HCT116 (cell line): ENCODE data around the gene RETREG1. TPM values are rescaled to one million over a fixed set of nuclear protein-coding genes. Genes with fewer than 3 reads are reported as not detected.

Experiments
- ATAC-seq: fragments of 200-7000 bp; cut with Tn5 transposase; 2 replicates; pipeline ENCODE4 v1.9.1; 2020; ENCODE audit warnings: mild to moderate bottlenecking, moderate library complexity
- BruUV-seq: library from RNA; stranded (reverse); fragments of 400-500 nt; replicated peaks from 2 replicates; lab custom pipeline; 2021; lab: Mats Ljungman, UMichigan
- CTCF ChIA-PET: fragments of 300-600 bp; sonication (Branson Sonifier 250); formaldehyde crosslinking; loops from one replicate; lab custom pipeline; 2021; ENCODE audit warnings: antibody characterized with exemption; lab: Charles Lee
- POLR2A ChIA-PET: fragments of 300-600, 350-600 bp; sonication (Branson Sonifier 250); formaldehyde crosslinking; loops from one replicate; lab custom pipeline; 2021; ENCODE audit warnings: antibody characterized with exemption; lab: Charles Lee
- RAD21 ChIA-PET, 2 experiments: fragments of 300-600 bp; sonication (Branson Sonifier 250); formaldehyde crosslinking; loops; one replicate each; lab custom pipeline; 2023; ENCODE audit warnings: low total read pairs in 2 of 2; ENCODE audit not compliant: uncharacterized antibody in 2 of 2, unreplicated experiment in 2 of 2, low non-redundant PET in 1 of 2; lab: Charles Lee
- DNase-seq: peaks from one replicate; pipeline ENCODE4 v3.0.0-alpha.2; 2010; ENCODE audit warnings: low read depth, low spot score
- H2AFZ ChIP-seq: fragments of 200-600 bp; shearing (Covaris generic), sonication (generic); 2 replicates; pipeline ENCODE4 v1.6.1; 2017; ENCODE audit warnings: low read depth, mixed run types, mixed read lengths, antibody characterized with exemption, low read length; ENCODE audit not compliant: poor library complexity, severe bottlenecking
- H3K27ac ChIP-seq: 2 replicates; pipeline ENCODE4 v1.5.1; 2012; ENCODE audit warnings: low read depth, low read length
- H3K27me3 ChIP-seq: fragments of 200-600 bp; sonication (generic); 2 replicates; pipeline ENCODE4 v1.6.1; 2016; ENCODE audit warnings: mixed run types, low read length, mixed read lengths; ENCODE audit not compliant: insufficient read depth
- H3K36me3 ChIP-seq, 2 experiments: fragments of 200-500 bp in 1 of 2; fragments of 200-600 bp in 1 of 2; sonication (Bioruptor generic) in 1 of 2; sonication (generic) in 1 of 2; 2 replicates each; pipeline versions ENCODE4 v1.5.1 to v1.6.1; 2014 to 2016; ENCODE audit warnings: low read length in 2 of 2, inconsistent platforms in 1 of 2, mixed read lengths in 1 of 2, mixed run types in 1 of 2; ENCODE audit not compliant: insufficient read depth in 2 of 2, control insufficient read depth in 1 of 2
- H3K4me1 ChIP-seq, 2 experiments: fragments of 200-600 bp in 1 of 2; sonication (generic) in 1 of 2; 2 replicates each; pipeline versions ENCODE4 v1.5.1 to v1.6.1; 2012 to 2017; ENCODE audit warnings: low read length in 2 of 2, inconsistent platforms in 1 of 2, mild to moderate bottlenecking in 1 of 2, mixed read lengths in 1 of 2, mixed run types in 1 of 2, moderate library complexity in 1 of 2; ENCODE audit not compliant: insufficient read depth in 2 of 2, control insufficient read depth in 1 of 2
- H3K4me2 ChIP-seq: fragments of 200-600 bp; sonication (generic); 2 replicates; pipeline ENCODE4 v1.6.1; 2017; ENCODE audit warnings: mixed run types, low read length, mixed read lengths
- H3K4me3 ChIP-seq, 2 experiments: fragments of 200-600 bp in 1 of 2; sonication (generic) in 1 of 2; replicated peaks in 1 of 2; 2 replicates each; pipeline ENCODE4 v1.5.1; 2011 to 2016; ENCODE audit warnings: low read length in 2 of 2, control low read depth in 1 of 2, low read depth in 1 of 2, mild to moderate bottlenecking in 1 of 2, mixed read lengths in 1 of 2, mixed run types in 1 of 2
- H3K79me2 ChIP-seq: fragments of 200-600 bp; sonication (generic); 2 replicates; pipeline ENCODE4 v1.6.1; 2017; ENCODE audit warnings: mild to moderate bottlenecking, mixed run types, low read length, moderate library complexity, mixed read lengths; ENCODE audit not compliant: insufficient read depth
- H3K9ac ChIP-seq: fragments of 200-600 bp; sonication (generic); 2 replicates; pipeline ENCODE4 v1.6.1; 2016; ENCODE audit warnings: low read length, mixed read lengths
- H3K9me2 ChIP-seq: fragments of 200-600 bp; sonication (generic), shearing (Covaris generic); 2 replicates; pipeline ENCODE4 v1.6.1; 2017; ENCODE audit warnings: mixed run types, mild to moderate bottlenecking, moderate library complexity; ENCODE audit not compliant: insufficient read depth
- H3K9me3 ChIP-seq, 2 experiments: fragments of 200-500 bp in 1 of 2; fragments of 200-600 bp in 1 of 2; sonication (Bioruptor generic) in 1 of 2; sonication (generic) in 1 of 2; 2 replicates each; pipeline ENCODE4 v1.6.1; 2014 to 2017; ENCODE audit warnings: low read length in 2 of 2, mixed read lengths in 2 of 2, inconsistent platforms in 1 of 2, low read depth in 1 of 2, mild to moderate bottlenecking in 1 of 2, mixed run types in 1 of 2, moderate library complexity in 1 of 2; ENCODE audit not compliant: control insufficient read depth in 1 of 2, insufficient read depth in 1 of 2
- H4K20me1 ChIP-seq: fragments of 200-600 bp; sonication (generic), shearing (Covaris generic); 2 replicates; pipeline ENCODE4 v1.6.1; 2017; ENCODE audit warnings: mixed run types, mild to moderate bottlenecking, moderate library complexity; ENCODE audit not compliant: insufficient read depth
- CBX3 ChIP-seq: IDR thresholded peaks from 2 replicates; pipeline ENCODE4 v1.6.1; 2012; ENCODE audit warnings: low read depth
- CEBPB ChIP-seq: IDR thresholded peaks from 2 replicates; pipeline ENCODE4 v1.6.1; 2012; ENCODE audit warnings: low read depth
- EZH2 ChIP-seq: fragments of 200-600 bp; sonication (generic); IDR thresholded peaks from 2 replicates; pipeline ENCODE4 v1.6.1; 2017; ENCODE audit warnings: antibody characterized with exemption, mixed run types
- JUND ChIP-seq: IDR thresholded peaks from 2 replicates; pipeline ENCODE4 v1.6.1; 2012
- POLR2A ChIP-seq: IDR thresholded peaks from 2 replicates; pipeline ENCODE4 v1.7.0; 2011; ENCODE audit warnings: borderline replicate concordance; ENCODE audit not compliant: insufficient read depth, insufficient read length; ENCODE audit errors: extremely low read depth
- RAD21 ChIP-seq: IDR thresholded peaks from 2 replicates; pipeline ENCODE4 v1.6.1; 2012; ENCODE audit warnings: low read depth, mild to moderate bottlenecking
- SIN3A ChIP-seq: IDR thresholded peaks from 2 replicates; pipeline ENCODE4 v1.6.1; 2012; ENCODE audit warnings: low read depth
- SP1 ChIP-seq: IDR thresholded peaks from 2 replicates; pipeline ENCODE4 v1.6.1; 2012; ENCODE audit warnings: low read depth
- TCF7L2 ChIP-seq: IDR thresholded peaks from 2 replicates; pipeline ENCODE4 v1.7.0; 2011; ENCODE audit warnings: borderline replicate concordance, inconsistent platforms; ENCODE audit not compliant: insufficient read depth, insufficient read length; ENCODE audit errors: extremely low read depth
- YY1 ChIP-seq: IDR thresholded peaks from 2 replicates; pipeline ENCODE4 v1.6.1; 2011; ENCODE audit warnings: low read length, low read depth, moderate library complexity, mild to moderate bottlenecking; ENCODE audit not compliant: insufficient replicate concordance; ENCODE audit errors: extremely low read depth
- ZFX ChIP-seq: fragments of 450-650 bp; IDR thresholded peaks from 2 replicates; pipeline ENCODE4 v1.6.1; 2017
- ZNF274 ChIP-seq: fragments of 200-500 bp; sonication (Bioruptor generic); IDR thresholded peaks from 2 replicates; pipeline ENCODE4 v1.6.1; 2014; ENCODE audit warnings: mild to moderate bottlenecking, low read depth, low read length, inconsistent platforms
- intact Hi-C: fragments of 100-400 bp; cut with micrococcal nuclease; formaldehyde crosslinking; loops from 2 replicates; pipeline ENCODE4 v1.10.0; 2022
- total RNA-seq: library from RNA; stranded (reverse); gene quantifications from one replicate; pipeline ENCODE4 v1.2.1, GENCODE V29; 2021; ENCODE audit not compliant: unreplicated experiment
- TF ChIP-seq, protein P1 (sequence below): IDR thresholded peaks from 2 replicates; pipeline ENCODE4 v1.6.1; 2011; ENCODE audit warnings: mild to moderate bottlenecking, low read length, moderate library complexity; ENCODE audit not compliant: insufficient replicate concordance; ENCODE audit errors: extremely low read depth
- TF ChIP-seq, protein P2 (sequence below): IDR thresholded peaks from 2 replicates; pipeline ENCODE4 v1.6.1; 2012
- TF ChIP-seq, protein P3 (sequence below): IDR thresholded peaks from 2 replicates; pipeline ENCODE4 v1.6.1; 2012
- TF ChIP-seq, protein P4 (sequence below), 3 experiments: fragments of 200-600 bp in 1 of 3; sonication (generic) in 1 of 3; IDR thresholded peaks in 2 of 3; conservative IDR thresholded peaks in 1 of 3; 2 replicates each; pipeline ENCODE4 v1.5.1; 2012 to 2017; ENCODE audit warnings: low read depth in 2 of 3, low read length in 2 of 3, antibody characterized with exemption in 1 of 3, borderline replicate concordance in 1 of 3, control low read depth in 1 of 3, mild to moderate bottlenecking in 1 of 3, mixed read lengths in 1 of 3, mixed run types in 1 of 3, moderate library complexity in 1 of 3; ENCODE audit not compliant: insufficient read depth in 1 of 3

RETREG1 gene
- total RNA-seq, 1 experiment from 2014 or later: 6.0 TPM

DNA sequence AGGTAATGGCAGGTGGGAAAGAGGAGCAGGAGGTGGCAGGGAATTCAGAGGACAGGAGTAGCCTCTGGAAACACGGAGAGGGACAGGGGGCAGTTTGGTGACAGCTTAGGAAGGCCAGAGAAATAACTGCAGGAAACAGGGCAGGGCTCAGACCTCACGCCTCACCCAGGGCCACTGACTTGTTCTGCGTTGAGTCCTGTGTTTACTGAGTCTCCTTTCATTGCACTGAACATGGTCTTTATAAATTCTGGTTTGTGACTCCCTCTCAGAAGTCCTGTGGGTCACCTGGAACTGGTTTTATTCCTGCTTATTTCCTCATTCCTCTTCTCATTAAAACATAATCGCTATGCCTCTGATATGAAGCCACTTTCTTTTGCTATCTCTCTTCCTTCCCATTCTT is 96.0 kb downstream of the RETREG1 start:
- ATAC-seq (no peak), DNase-seq (no peak)
- H3K9me3 ChIP-seq: no peaks in the 10 kb centered on the region
- H3K36me3 ChIP-seq: no peaks in the 10 kb centered on the region
- no peaks in the 10 kb centered on the region for H3K4me1 ChIP-seq
- H3K9ac ChIP-seq: no peak overlapping the region
- intact Hi-C loops: no loop called here
- H4K20me1 ChIP-seq: no peaks in the 10 kb centered on the region
- H3K4me3 ChIP-seq: no peak overlapping the region
- no peak overlapping the region for H2AFZ ChIP-seq
- POLR2A ChIA-PET: no interaction called here
- no peaks in the 10 kb centered on the region for H3K79me2 ChIP-seq
- H3K27ac ChIP-seq: no peak overlapping the region
- no peak overlapping the region for H3K4me2 ChIP-seq
- RAD21 ChIA-PET: no interaction called here
- BruUV-seq: no TSS peak
- no peaks in the 10 kb centered on the region for H3K27me3 ChIP-seq
- no peaks in the 10 kb centered on the region for H3K9me2 ChIP-seq
- TF ChIP-seq YY1: no peak
- no peak for TF ChIP-seq SIN3A
- no peak for TF ChIP-seq POLR2A
- no peak for TF ChIP-seq SP1
- no peak for TF ChIP-seq CEBPB
- TF ChIP-seq EZH2: no peak
- TF ChIP-seq, protein P1, sequence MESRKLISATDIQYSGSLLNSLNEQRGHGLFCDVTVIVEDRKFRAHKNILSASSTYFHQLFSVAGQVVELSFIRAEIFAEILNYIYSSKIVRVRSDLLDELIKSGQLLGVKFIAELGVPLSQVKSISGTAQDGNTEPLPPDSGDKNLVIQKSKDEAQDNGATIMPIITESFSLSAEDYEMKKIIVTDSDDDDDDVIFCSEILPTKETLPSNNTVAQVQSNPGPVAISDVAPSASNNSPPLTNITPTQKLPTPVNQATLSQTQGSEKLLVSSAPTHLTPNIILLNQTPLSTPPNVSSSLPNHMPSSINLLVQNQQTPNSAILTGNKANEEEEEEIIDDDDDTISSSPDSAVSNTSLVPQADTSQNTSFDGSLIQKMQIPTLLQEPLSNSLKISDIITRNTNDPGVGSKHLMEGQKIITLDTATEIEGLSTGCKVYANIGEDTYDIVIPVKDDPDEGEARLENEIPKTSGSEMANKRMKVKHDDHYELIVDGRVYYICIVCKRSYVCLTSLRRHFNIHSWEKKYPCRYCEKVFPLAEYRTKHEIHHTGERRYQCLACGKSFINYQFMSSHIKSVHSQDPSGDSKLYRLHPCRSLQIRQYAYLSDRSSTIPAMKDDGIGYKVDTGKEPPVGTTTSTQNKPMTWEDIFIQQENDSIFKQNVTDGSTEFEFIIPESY: no peak
- TF ChIP-seq TCF7L2: no peak
- TF ChIP-seq ZFX: no peak
- TF ChIP-seq, protein P2, sequence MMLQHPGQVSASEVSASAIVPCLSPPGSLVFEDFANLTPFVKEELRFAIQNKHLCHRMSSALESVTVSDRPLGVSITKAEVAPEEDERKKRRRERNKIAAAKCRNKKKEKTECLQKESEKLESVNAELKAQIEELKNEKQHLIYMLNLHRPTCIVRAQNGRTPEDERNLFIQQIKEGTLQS: no peak
- TF ChIP-seq, protein P3, sequence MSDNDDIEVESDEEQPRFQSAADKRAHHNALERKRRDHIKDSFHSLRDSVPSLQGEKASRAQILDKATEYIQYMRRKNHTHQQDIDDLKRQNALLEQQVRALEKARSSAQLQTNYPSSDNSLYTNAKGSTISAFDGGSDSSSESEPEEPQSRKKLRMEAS: no peak
- no peak for TF ChIP-seq RAD21
- no peak for TF ChIP-seq CBX3
- no peak for TF ChIP-seq JUND
- TF ChIP-seq ZNF274: no peak
- TF ChIP-seq, protein P4, sequence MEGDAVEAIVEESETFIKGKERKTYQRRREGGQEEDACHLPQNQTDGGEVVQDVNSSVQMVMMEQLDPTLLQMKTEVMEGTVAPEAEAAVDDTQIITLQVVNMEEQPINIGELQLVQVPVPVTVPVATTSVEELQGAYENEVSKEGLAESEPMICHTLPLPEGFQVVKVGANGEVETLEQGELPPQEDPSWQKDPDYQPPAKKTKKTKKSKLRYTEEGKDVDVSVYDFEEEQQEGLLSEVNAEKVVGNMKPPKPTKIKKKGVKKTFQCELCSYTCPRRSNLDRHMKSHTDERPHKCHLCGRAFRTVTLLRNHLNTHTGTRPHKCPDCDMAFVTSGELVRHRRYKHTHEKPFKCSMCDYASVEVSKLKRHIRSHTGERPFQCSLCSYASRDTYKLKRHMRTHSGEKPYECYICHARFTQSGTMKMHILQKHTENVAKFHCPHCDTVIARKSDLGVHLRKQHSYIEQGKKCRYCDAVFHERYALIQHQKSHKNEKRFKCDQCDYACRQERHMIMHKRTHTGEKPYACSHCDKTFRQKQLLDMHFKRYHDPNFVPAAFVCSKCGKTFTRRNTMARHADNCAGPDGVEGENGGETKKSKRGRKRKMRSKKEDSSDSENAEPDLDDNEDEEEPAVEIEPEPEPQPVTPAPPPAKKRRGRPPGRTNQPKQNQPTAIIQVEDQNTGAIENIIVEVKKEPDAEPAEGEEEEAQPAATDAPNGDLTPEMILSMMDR (IDR thresholded peaks at IDR 0.05 in 2 of 3, conservative IDR thresholded peaks at IDR 0.05 in 1 of 3; ENCODE audit: borderline replicate concordance in 1 of 3, insufficient read depth in 1 of 3, low read depth in 2 of 3, low read length in 2 of 3): no peak
- CTCF ChIA-PET: no interaction called here
